Activated CD4-positive, alpha-beta T cell treated with anti-CD3 and anti-CD28 coated beads for 48 hours (primary cell): Measurements from ENCODE around the gene APOBEC3A.
"Not testable (repeated sequence)": the region's sequence is repeated elsewhere in the genome, so short reads cannot be mapped to it uniquely, and the experiment has no call there.

ENCODE experiments used
- DNase-seq: peaks from one replicate; pipeline ENCODE4 v3.0.0-alpha.2; 2020

APOBEC3A gene

GRCh38 chr22:38943882-38944281 lies 13.5 kb upstream of the APOBEC3A start:
- DNase-seq, result no peak

- DNase-seq, result no peak
Observed at GRCh38 chr22:38944653-38945052, 12.8 kb upstream of the APOBEC3A start.

GRCh38 chr22:38945706-38946338 lies 11.6 kb upstream of the APOBEC3A start:
- not testable (repeated sequence) for DNase-seq

- no peak for DNase-seq
Observed at GRCh38 chr22:38946771-38947170, 10.6 kb upstream of the APOBEC3A start.

DNA sequence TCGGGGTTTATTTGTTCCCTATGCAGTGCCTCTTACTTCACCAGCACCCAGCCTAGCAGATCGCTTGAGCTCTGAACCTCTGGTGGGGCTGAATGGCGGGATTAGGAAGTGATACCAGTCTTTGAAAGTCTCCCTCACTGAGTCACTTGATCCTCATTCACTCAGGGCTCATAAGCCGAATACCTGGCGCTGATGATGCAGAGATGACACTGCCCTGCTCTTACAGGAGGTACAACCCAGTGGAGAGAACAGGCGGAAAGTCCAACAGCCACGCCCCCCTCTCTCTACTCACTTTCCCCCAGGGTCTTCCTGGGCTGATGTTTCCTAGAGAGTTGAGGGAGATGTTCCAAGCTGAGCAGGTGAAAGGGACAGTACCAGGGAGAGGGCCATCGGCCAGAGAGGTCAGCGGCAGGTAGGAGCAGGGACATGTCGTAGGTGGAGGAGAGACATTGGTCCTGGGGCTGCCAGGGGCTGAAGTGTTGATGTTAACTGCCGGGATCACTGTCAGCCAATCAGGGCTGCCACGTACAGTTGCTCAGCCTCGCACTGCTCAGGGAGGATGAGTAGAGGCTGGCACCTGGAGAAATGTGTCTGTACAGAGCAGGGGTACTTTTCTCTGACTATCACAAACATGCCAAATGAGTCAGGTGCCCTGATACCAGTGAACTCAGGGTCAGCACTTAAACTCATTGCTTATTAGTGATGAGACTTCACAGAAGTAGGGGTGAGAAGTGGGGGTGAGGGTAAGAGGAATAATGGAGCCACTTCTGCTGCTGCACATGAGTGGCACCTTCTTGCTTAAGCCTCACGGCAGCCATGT lies 9.9 kb upstream of the APOBEC3A start:
- peak; percentile 68 for DNase-seq

DNA sequence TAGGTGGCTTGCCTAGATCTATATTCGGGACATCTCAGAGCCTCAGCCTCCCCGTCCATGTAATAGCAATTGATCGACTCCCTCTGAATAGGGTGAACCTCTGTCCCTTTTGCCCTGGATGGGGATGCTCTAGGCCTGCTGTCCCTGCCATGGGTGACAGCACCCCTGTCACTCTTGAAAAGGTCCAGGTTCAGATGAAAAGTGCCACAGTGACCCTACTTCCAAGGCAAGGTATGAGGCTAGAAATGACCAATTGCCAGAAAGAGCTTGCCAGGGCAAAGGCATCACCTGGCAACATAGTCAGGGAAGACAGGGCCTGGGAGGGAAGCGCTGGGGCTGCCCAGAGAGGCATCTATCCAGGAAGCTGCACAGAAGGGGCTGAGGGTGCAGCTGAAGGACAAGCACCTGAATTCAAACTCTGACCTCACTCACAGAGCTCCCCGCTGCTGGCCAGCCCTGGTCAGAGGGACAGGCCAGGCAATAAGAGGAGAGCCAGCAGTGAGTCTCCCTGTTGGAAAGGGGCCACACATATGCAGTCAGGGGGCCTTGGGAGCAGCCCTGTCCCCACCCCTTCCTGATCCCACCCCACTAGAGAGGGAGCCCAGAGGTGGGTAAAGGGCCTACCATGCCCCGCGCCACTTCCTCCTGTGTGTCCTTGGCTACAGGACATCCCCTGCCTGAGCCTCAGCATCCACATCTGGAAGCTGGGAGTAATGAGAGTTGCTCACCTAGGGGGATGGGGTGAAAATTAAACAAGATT lies 9.0 kb upstream of the APOBEC3A start:
- DNase-seq, result no peak

DNA sequence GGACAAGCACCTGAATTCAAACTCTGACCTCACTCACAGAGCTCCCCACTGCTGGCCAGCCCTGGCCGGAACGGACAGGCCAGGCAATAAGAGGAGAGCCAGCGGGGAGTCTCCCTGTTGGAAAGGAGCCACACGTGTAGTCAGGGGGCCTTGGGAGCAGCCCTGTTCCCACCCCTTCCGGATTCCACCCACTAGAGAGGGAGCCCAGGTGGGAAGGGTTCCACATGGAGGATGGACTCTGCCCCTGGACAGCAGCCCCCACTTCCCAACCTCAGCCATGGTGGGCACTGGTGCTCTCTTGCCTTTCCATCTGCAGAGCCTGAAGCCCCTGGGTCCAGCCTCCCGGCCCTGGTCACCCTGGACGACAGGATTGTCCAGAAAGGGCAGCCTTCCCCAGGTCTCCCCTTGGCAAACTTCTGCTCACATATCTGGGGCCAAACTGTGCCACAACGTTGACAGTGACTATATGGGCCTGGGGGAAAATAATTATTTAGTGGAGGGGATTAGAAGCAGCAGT lies 7.5 kb upstream of the APOBEC3A start:
- no peak for DNase-seq

GRCh38 chr22:38950527-38951295 lies 6.7 kb upstream of the APOBEC3A start:
- DNase-seq, result no peak

GRCh38 chr22:38951734-38952133 lies 5.7 kb upstream of the APOBEC3A start:
- DNase-seq, result no peak

DNA sequence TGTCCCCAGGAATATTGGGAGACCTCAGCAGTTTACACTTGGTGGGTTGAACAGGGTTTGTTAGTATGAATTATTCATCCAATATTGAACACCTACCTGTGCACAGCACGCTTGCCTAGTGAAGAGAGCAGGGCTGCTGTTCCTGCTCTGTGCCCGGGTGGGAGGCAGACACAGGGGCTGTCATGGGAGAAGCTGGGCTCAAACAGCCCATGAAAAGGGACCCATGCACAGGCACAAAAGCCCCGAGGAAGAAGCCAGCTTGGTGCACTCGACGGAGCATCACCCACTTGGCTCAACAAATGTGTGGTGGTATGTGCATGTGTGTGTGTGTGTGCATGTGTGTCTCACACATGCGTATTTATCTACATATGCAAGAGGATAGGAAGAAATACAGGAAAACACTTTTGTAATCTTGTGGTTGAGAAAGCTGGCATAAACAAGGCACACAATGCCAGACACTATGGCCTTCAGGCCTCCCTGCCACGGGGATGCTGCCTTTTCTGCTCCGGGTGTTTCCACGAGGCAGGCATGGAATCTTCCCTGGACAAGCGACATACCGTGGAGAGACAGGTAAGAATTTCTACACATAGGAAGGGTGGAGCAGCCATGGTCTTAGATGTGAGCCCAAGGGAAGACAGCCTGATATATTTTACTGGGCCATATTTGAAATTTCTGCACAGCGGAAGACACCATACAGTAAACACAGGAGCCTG lies 5.0 kb upstream of the APOBEC3A start:
- no peak for DNase-seq

DNA sequence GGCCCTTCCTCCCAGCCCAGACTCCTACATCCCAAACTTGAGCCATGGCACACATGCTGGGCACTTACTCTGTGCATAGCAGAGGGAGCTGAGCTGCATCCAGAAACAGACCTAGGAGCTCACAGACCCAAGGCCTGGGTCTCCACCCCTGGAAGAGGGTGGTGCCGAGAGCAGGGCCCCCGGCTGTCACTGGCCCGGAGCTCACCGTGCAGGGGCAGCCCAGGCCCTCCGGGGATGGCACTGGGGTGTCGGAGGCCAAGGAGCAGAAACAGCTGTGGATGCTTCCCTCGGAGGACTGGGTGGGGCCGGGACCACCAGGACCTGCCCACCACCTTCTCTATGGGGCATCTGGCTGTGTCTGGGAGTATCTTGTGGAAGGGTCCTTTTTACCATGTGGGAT lies 4.3 kb upstream of the APOBEC3A start:
- no peak for DNase-seq

GRCh38 chr22:38953577-38954413 lies 3.6 kb upstream of the APOBEC3A start:
- DNase-seq, result peak; percentile 87

DNA sequence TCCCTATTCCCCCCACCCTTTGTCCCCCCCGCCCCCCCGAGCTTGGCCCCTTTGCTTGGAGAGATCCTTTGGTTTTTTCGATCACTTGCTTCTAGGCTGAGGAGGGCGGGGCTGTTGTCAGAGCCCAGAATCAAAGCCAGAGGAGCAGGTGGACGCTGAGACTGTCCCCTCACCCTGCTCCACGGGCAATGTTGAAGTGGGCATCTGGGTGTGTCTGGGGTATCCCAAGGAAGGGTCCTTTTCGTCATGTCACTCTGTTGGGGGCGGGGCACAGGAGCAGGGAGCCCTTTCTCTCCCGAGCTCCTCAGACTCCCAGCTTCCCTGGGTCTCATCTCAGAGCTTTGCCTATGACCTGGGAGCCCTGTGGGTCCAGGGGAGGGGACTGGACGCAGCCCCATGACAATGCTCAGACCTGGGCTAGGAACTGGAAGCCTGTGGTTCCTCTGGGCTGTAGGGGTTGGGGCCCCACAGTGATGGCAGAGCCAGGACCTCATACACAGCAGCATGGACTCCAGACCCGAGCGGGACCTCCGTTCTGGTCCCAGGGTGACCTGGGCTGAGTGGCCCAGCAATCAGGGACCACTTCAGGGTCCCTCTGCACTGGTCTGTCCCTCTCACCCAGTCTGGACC lies 2.9 kb upstream of the APOBEC3A start:
- DNase-seq, result peak; percentile 23

DNA sequence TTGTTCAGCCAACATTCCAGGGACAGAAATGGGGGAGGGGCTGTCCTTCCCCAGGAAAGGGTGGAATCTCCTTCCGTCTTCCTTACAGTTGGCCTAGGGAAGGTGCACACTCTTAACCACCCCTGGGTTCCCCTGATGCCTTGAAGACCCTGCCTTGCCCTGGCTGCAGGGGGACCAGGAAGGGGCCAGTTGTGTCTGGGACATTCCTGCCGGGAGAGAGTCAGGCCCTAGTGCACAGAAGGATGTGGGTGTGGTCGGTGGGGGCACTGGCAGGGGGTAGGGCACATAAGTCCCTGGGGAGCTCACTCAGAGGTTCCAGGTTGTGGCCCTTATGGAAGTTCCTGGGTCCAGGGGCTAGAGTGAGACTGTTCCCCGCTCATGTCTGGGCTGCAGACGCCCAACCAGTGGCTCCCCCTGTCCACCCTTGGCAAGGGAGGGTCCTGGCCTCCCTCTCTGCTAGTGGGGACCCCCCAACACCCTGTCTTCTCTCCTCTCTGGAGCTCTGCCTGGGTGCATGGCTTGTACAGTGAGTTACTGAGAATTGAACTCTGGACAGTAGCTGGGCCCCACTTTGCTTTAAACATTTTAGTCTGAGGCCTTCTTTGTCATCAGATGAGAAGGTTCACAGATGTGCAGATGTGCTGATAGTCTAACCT lies 2.0 kb upstream of the APOBEC3A start:
- DNase-seq, result no peak

- DNase-seq, result no peak
Observed at GRCh38 chr22:38955926-38956325, 1.5 kb upstream of the APOBEC3A start.

DNA sequence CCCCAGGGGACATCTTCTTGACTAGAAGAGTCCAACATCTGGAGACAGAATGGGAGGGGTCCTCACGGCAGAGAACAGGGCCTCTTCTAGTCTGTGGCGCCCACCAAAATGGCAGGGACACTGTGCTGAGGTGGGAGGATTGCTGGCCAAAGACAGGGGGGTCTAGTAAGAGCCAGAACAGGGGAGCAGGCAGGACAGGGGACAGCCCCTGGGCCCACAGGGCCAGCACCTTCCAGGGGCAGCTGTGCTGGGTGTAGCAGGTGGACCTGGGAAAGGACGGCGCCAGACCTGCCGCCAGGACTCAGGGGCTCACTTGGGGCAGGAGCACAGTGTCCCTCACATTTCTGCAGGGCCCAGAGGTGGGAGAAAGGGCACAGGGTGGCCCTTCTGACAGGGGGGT lies 858 bp upstream of the APOBEC3A start:
- no peak for DNase-seq

- no peak for DNase-seq
Observed at GRCh38 chr22:38957808-38958650, 620 bp downstream of the APOBEC3A start.

DNA sequence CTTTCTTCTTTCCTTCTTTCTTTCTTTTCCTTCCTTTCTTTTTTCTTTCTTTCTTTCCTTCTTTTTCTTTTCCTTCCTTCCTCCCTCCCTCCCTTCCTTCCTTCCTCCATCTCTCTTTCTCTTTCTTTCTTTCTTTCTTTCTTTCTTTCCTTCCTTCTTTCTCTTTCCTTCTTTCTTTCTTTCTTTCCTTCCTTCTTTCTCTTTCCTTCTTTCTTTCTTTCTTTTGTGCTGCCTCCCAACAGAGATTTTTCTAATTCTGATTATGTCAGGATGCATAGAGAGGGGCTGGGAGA lies 1.2 kb downstream of the APOBEC3A start:
- DNase-seq, result not testable (repeated sequence)

- no peak for DNase-seq
Observed at GRCh38 chr22:38959590-38959989, 2.2 kb downstream of the APOBEC3A start.
